Coronary artery (tissue), 2 donors: Measurements from ENCODE around the gene TLE3.
A peak's percentile ranks its signal among the peaks of the same experiment; 100 is the strongest.

Source experiments
- DNase-seq: peaks from one replicate; pipeline ENCODE4 v3.0.0-alpha.2; 2017; ENCODE audit warnings: low spot score
- H3K27ac ChIP-seq, 2 donors: fragments of 200-600 bp; sonication (generic); one replicate each; pipeline ENCODE4 v1.5.1; 2016 to 2019
- H3K4me3 ChIP-seq: fragments of 200-600 bp; sonication (generic); 2 replicates; pipeline ENCODE4 v1.5.1; 2016; ENCODE audit warnings: mild to moderate bottlenecking, moderate library complexity
- TF ChIP-seq, protein P1 (sequence below): fragments of 200-600 bp; sonication (generic); IDR thresholded peaks from one replicate; pipeline ENCODE4 v1.5.1; 2019; ENCODE audit warnings: antibody characterized with exemption

The TLE3 gene

DNA sequence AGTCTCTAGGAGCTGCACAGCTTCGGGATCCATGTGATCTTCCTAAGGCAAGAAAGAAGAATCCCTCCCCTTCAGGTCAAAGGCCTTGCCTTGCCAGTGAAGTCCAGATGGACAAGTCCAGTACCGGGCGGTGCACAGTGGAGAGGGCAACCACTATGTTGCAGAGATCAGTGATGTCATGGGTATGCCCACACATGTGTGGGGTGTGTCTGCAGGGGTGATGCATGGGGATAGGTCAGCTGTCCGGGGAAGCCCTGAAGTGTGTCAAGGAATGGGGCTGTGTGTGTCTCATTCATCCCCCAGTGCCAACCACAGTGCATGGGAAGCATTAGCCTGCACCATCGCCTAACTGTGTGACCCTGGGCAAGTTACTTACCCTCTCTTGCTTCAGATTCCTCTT, 66.5 kb downstream of the TLE3 start:
- TF ChIP-seq, protein P1, sequence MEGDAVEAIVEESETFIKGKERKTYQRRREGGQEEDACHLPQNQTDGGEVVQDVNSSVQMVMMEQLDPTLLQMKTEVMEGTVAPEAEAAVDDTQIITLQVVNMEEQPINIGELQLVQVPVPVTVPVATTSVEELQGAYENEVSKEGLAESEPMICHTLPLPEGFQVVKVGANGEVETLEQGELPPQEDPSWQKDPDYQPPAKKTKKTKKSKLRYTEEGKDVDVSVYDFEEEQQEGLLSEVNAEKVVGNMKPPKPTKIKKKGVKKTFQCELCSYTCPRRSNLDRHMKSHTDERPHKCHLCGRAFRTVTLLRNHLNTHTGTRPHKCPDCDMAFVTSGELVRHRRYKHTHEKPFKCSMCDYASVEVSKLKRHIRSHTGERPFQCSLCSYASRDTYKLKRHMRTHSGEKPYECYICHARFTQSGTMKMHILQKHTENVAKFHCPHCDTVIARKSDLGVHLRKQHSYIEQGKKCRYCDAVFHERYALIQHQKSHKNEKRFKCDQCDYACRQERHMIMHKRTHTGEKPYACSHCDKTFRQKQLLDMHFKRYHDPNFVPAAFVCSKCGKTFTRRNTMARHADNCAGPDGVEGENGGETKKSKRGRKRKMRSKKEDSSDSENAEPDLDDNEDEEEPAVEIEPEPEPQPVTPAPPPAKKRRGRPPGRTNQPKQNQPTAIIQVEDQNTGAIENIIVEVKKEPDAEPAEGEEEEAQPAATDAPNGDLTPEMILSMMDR, result no peak
- no peak for DNase-seq
- Histone ChIP-seq H3K4me3 (no peak overlapping the region), H3K27ac (no peak overlapping the region)

DNA sequence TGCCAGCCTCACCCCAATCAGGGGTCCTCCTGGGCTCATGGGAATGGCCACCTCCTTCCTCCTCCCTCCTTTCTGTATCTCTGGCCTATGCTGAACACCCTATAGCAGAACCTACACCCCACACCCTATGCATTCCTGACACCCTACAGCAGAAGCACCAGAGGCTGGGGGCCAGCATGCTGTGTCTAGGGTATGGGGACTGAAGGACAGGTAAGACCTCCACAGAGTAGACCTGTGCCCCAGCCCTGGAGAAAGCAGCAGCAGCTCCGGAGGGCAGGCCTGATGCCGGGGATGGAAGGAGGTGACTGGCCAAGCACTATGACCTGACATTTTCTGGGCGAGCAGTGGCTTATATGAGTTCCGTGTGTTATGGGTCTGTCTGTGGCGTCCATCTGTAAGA, 66.9 kb downstream of the TLE3 start:
- TF ChIP-seq, protein P1, result no peak
- Histone ChIP-seq H3K4me3 (no peak overlapping the region), H3K27ac (no peak overlapping the region)
- no peak for DNase-seq

GRCh38 chr15:70029297-70029701, 68.4 kb downstream of the TLE3 start:
- no peak for DNase-seq
- no peak overlapping the region for H3K4me3 ChIP-seq
- H3K27ac ChIP-seq, result no peak overlapping the region
- TF ChIP-seq, protein P1, result no peak

- TF ChIP-seq, protein P1, result no peak
- no peak overlapping the region for H3K27ac ChIP-seq
- no peak for DNase-seq
- no peak overlapping the region for H3K4me3 ChIP-seq
Measured at GRCh38 chr15:70027518-70027917, 70.2 kb downstream of the TLE3 start.

DNA sequence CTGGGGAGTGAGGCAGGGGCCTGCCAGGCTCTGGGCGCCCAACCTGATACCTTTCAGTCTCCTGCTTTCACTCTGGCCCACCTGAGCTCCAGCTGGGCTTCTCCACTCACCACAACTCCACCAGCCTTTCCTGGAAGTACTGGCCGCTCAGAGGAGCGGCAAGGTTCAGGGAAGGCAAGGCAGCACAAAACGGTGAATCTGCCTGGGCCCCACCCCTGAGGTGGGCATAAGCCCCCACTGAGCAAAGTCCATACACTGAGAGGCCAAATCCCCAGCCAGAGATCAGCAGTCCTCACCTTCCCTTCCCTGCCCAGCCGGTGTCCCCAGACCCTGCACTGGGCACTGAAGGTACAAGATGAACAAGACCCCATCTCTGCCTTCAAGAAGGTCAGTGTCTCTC, 70.7 kb downstream of the TLE3 start:
- Histone ChIP-seq H3K4me3 (no peak overlapping the region), H3K27ac (no peak overlapping the region)
- TF ChIP-seq, protein P1, result no peak
- DNase-seq, result no peak

- DNase-seq, result no peak
- H3K27ac ChIP-seq, result peak overlapping the region in 1 of 2 donors; percentile 13
Measured at GRCh38 chr15:70025413-70026296, 72.1 kb downstream of the TLE3 start.

More at GRCh38 chr15:70025413-70026296, 72.1 kb downstream of the TLE3 start:
- TF ChIP-seq, protein P1, result no peak
- no peak overlapping the region for H3K4me3 ChIP-seq
